ENCODE results near the gene DIRAS2.

The DIRAS2 gene

GRCh38 chr9:90641884-90642487 lies 638 bp downstream of the DIRAS2 start (continued):
- TF ChIP-seq, protein P1, sequence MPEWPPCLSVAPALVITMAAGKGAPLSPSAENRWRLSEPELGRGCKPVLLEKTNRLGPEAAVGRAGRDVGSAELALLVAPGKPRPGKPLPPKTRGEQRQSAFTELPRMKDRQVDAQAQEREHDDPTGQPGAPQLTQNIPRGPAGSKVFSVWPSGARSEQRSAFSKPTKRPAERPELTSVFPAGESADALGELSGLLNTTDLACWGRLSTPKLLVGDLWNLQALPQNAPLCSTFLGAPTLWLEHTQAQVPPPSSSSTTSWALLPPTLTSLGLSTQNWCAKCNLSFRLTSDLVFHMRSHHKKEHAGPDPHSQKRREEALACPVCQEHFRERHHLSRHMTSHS (tag by site-specific recombination; IDR thresholded peaks at IDR 0.05), result no peak
- no peak for TF ChIP-seq ZNF677 (tag by site-specific recombination; IDR thresholded peaks at IDR 0.05)
- TF ChIP-seq ZBTB6 (tag by site-specific recombination; IDR thresholded peaks at IDR 0.05), result no peak
- TF ChIP-seq ZSCAN5A (tag by site-specific recombination; IDR thresholded peaks at IDR 0.05), result no peak
- TF ChIP-seq, protein P2, sequence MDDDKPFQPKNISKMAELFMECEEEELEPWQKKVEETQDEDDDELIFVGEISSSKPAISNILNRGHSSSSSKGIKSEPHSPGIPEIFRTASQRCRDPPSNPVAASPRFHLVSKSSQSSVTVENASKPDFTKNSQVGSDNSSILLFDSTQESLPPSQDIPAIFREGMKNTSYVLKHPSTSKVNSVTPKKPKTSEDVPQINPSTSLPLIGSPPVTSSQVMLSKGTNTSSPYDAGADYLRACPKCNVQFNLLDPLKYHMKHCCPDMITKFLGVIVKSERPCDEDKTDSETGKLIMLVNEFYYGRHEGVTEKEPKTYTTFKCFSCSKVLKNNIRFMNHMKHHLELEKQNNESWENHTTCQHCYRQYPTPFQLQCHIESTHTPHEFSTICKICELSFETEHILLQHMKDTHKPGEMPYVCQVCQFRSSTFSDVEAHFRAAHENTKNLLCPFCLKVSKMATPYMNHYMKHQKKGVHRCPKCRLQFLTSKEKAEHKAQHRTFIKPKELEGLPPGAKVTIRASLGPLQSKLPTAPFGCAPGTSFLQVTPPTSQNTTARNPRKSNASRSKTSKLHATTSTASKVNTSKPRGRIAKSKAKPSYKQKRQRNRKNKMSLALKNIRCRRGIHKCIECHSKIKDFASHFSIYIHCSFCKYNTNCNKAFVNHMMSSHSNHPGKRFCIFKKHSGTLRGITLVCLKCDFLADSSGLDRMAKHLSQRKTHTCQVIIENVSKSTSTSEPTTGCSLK (tag by site-specific recombination; IDR thresholded peaks at IDR 0.05), result no peak
- no peak for TF ChIP-seq ZIC2 (tag by site-specific recombination; IDR thresholded peaks at IDR 0.05)
- TF ChIP-seq ZNF184 (tag by site-specific recombination; IDR thresholded peaks at IDR 0.05), result no peak

GRCh38 chr9:90641086-90641485 lies 1.5 kb downstream of the DIRAS2 start:
- TF ChIP-seq OVOL3 (tag by site-specific recombination; IDR thresholded peaks at IDR 0.05) (no peak), ZNF423 (tag by site-specific recombination; IDR thresholded peaks at IDR 0.05) (no peak), ZSCAN16 (tag by site-specific recombination; IDR thresholded peaks at IDR 0.05) (no peak)
- Histone ChIP-seq H3K4me1 (ENCODE audit: control insufficient read depth, insufficient read depth, low read length) (no peaks in the 10 kb centered on the region), H3K4me3 (ENCODE audit: low read depth, low read length) (no peak overlapping the region), H3K27ac (ENCODE audit: extremely low read depth, low read depth, low read length) (no peak overlapping the region), H3K9me3 (ENCODE audit: control insufficient read depth, insufficient read depth, low read depth, low read length) (no peaks in the 10 kb centered on the region), H3K36me3 (ENCODE audit: control insufficient read depth in 2 of 2, insufficient read depth in 1 of 2, low read length in 2 of 2) (no peaks in the 10 kb centered on the region)
- ChIA-PET CTCF (interaction anchor here (0.7 kb wide), 1 partner anchor 492 kb away, joined by 3 read pairs; no protein-coding TSS in a partner anchor), POLR2A (no interaction called here)

GRCh38 chr9:90640361-90640760 lies 2.3 kb downstream of the DIRAS2 start:
- H3K36me3 ChIP-seq (ENCODE audit: control insufficient read depth in 2 of 2, insufficient read depth in 1 of 2, low read length in 2 of 2), result no peaks in the 10 kb centered on the region
- ChIA-PET POLR2A (no interaction called here), CTCF (interaction anchor here (1.0 kb wide), 1 partner anchor 29 kb away, joined by 3 read pairs; no protein-coding TSS in a partner anchor)
- H3K9me3 ChIP-seq (ENCODE audit: control insufficient read depth, insufficient read depth, low read depth, low read length), result no peaks in the 10 kb centered on the region
- H3K4me1 ChIP-seq (ENCODE audit: control insufficient read depth, insufficient read depth, low read length), result no peaks in the 10 kb centered on the region
- TF ChIP-seq ZNF155 (tag by site-specific recombination; IDR thresholded peaks at IDR 0.05), result no peak
- TF ChIP-seq ZNF138 (tag by site-specific recombination; IDR thresholded peaks at IDR 0.05; ENCODE audit: borderline replicate concordance), result no peak
- no peak for TF ChIP-seq PRDM2 (tag by site-specific recombination; IDR thresholded peaks at IDR 0.05; ENCODE audit: borderline replicate concordance)
- TF ChIP-seq ZNF530 (tag by site-specific recombination; IDR thresholded peaks at IDR 0.05; ENCODE audit: low read depth), result no peak
- no peak for TF ChIP-seq ZNF645 (tag by site-specific recombination; IDR thresholded peaks at IDR 0.05)
- TF ChIP-seq ZNF555 (tag by site-specific recombination; conservative IDR thresholded peaks at IDR 0.05), result no peak
- no peak overlapping the region for H3K27ac ChIP-seq (ENCODE audit: extremely low read depth, low read depth, low read length)
- no peak overlapping the region for H3K4me3 ChIP-seq (ENCODE audit: low read depth, low read length)

Data from HEK293 (cell line).